Hepatocyte (in vitro differentiated cells): ENCODE measurements around the gene UBE2L3. TPM values are rescaled to one million over a fixed set of nuclear protein-coding genes. Genes with fewer than 3 reads are reported as not detected.

ENCODE experiments used
- DNase-seq: peaks from one replicate; pipeline ENCODE4 v3.0.0-alpha.2; 2016; ENCODE audit warnings: low spot score
- H2AFZ ChIP-seq: fragments of 200-600 bp; sonication (generic); 2 replicates; pipeline ENCODE4 v1.6.0; 2016; ENCODE audit warnings: antibody characterized with exemption, mild to moderate bottlenecking
- H3K27ac ChIP-seq: fragments of 200-600 bp; sonication (generic); 2 replicates; pipeline ENCODE4 v1.5.1; 2016; ENCODE audit warnings: mild to moderate bottlenecking
- H3K27me3 ChIP-seq: fragments of 200-600 bp; sonication (generic); 2 replicates; pipeline ENCODE4 v1.6.1; 2016
- H3K36me3 ChIP-seq: fragments of 200-600 bp; sonication (generic); replicated peaks from 2 replicates; pipeline ENCODE4 v1.5.1; 2016; ENCODE audit warnings: low read depth; ENCODE audit not compliant: insufficient read depth
- H3K4me1 ChIP-seq: fragments of 200-600 bp; sonication (generic); 2 replicates; pipeline ENCODE4 v1.5.1; 2016; ENCODE audit warnings: mild to moderate bottlenecking, moderate library complexity; ENCODE audit not compliant: insufficient read depth
- H3K4me2 ChIP-seq: fragments of 200-600 bp; sonication (generic); 2 replicates; pipeline ENCODE4 v1.6.0; 2016
- H3K4me3 ChIP-seq: fragments of 200-600 bp; sonication (generic); 2 replicates; pipeline ENCODE4 v1.5.1; 2016; ENCODE audit warnings: mild to moderate bottlenecking
- H3K79me2 ChIP-seq: fragments of 200-600 bp; sonication (generic); 2 replicates; pipeline ENCODE4 v1.6.0; 2017; ENCODE audit warnings: mild to moderate bottlenecking
- H3K9me2 ChIP-seq: fragments of 200-600 bp; sonication (generic); replicated peaks from 2 replicates; pipeline ENCODE4 v1.6.0; 2017; ENCODE audit warnings: mild to moderate bottlenecking; ENCODE audit not compliant: insufficient read depth
- H3K9me3 ChIP-seq: fragments of 200-600 bp; sonication (generic); 2 replicates; pipeline ENCODE4 v1.5.1; 2016; ENCODE audit warnings: low read depth, mild to moderate bottlenecking
- H4K20me1 ChIP-seq: fragments of 200-600 bp; sonication (generic); 2 replicates; pipeline ENCODE4 v1.6.0; 2016; ENCODE audit warnings: mild to moderate bottlenecking; ENCODE audit not compliant: insufficient read depth, poor library complexity, severe bottlenecking
- EZH2 ChIP-seq: fragments of 200-600 bp; sonication (generic); IDR thresholded peaks from 2 replicates; pipeline ENCODE4 v1.6.1; 2016; ENCODE audit warnings: antibody characterized with exemption, mild to moderate bottlenecking, borderline replicate concordance
- EZH2phosphoT487 ChIP-seq: fragments of 200-600 bp; sonication (generic); IDR thresholded peaks from one replicate; pipeline ENCODE4 v1.6.1; 2018; ENCODE audit warnings: antibody characterized with exemption, mild to moderate bottlenecking, low read depth, moderate library complexity; ENCODE audit not compliant: unreplicated experiment, severe bottlenecking
- WGBS: methylation state at CpG from one replicate; pipeline ENCODE4 v1.1.6; 2016; ENCODE audit warnings: low lambda C conversion rate; ENCODE audit errors: missing lambda C conversion rate; 5-methylcytosine and 5-hydroxymethylcytosine counted together
- polyA plus RNA-seq: library from polyadenylated mRNA; unstranded; fragments of >200 nt; fragmentation: Nextera tagmentation; extraction: Ambion mirVana; gene quantifications from 2 replicates; pipeline ENCODE4 v1.2.1, GENCODE V29; 2016
- total RNA-seq: library from RNA; depleted of rRNA; stranded (reverse); fragments of >200 nt; gene quantifications from 2 replicates; pipeline ENCODE4 v1.2.3, GENCODE V29; 2014
- TF ChIP-seq, protein P1 (sequence below): fragments of 200-600 bp; sonication (generic); IDR thresholded peaks from 2 replicates; pipeline ENCODE4 v1.5.1; 2016; ENCODE audit warnings: antibody characterized with exemption, mild to moderate bottlenecking; ENCODE audit not compliant: poor library complexity

Gene UBE2L3
- total and polyA plus RNA-seq, 2 experiments from 2014 or later = 49.3 to 91.0 TPM

DNA sequence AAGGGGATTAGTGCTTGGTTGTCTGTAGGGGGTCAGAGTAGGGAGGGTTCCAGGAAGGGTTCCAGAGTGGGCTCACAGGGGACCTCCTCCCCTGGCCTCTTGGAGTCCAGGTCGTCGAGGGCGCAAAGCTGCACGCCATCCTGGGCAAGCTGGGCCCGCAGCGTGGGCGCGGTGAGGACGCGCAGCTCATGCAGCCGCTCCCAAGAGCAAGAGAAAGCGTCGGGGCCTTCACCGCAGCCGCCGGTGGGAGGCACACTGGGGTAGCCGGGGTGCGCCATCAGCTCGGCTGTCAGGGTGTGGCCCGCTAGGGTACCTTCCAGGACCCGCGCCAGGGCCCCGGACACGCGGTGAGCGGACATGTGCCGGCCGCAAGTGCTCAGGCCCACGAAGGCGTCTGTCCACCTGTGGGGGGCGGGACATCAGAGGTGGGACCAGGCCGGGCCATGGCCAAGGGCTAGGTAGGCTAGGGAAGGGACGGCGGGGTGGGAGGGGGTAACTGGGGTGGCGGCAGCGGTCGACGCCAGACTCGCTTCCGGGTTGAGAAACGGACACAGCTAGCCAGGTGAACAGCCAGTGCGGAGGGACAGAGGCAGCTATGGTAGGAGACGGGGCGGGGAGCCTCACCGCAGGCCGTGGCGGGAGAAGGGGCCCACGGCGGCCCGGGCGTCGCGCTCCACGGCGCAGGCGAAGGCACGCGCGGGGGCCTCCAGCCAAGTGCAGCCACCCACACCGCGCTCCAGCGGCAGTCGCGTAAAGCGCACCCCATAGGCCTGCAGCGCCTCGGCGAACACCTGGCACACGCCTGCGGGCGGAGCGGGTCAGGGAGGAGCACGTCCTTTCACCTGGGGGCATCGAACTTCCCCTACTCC lies 61.1 kb downstream of the UBE2L3 start:
- Histone ChIP-seq H3K36me3 (no peaks in the 10 kb centered on the region), H2AFZ (no peak overlapping the region), H3K27ac (no peak overlapping the region), H3K9me2 (no peaks in the 10 kb centered on the region), H4K20me1 (peaks cover 36% of the 10 kb centered on the region), H3K9me3 (no peaks in the 10 kb centered on the region), H3K79me2 (peaks cover 38% of the 10 kb centered on the region), H3K4me3 (no peak overlapping the region), H3K4me2 (peak overlapping the region; percentile 85), H3K27me3 (no peaks in the 10 kb centered on the region), H3K4me1 (peaks cover 2% of the 10 kb centered on the region)
- TF ChIP-seq EZH2 = no peak
- TF ChIP-seq EZH2phosphoT487 = no peak
- TF ChIP-seq, protein P1, sequence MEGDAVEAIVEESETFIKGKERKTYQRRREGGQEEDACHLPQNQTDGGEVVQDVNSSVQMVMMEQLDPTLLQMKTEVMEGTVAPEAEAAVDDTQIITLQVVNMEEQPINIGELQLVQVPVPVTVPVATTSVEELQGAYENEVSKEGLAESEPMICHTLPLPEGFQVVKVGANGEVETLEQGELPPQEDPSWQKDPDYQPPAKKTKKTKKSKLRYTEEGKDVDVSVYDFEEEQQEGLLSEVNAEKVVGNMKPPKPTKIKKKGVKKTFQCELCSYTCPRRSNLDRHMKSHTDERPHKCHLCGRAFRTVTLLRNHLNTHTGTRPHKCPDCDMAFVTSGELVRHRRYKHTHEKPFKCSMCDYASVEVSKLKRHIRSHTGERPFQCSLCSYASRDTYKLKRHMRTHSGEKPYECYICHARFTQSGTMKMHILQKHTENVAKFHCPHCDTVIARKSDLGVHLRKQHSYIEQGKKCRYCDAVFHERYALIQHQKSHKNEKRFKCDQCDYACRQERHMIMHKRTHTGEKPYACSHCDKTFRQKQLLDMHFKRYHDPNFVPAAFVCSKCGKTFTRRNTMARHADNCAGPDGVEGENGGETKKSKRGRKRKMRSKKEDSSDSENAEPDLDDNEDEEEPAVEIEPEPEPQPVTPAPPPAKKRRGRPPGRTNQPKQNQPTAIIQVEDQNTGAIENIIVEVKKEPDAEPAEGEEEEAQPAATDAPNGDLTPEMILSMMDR = no peak
- DNase-seq = no peak
- WGBS = 94% methylated on average over 53 of the region's 74 CpGs

DNA sequence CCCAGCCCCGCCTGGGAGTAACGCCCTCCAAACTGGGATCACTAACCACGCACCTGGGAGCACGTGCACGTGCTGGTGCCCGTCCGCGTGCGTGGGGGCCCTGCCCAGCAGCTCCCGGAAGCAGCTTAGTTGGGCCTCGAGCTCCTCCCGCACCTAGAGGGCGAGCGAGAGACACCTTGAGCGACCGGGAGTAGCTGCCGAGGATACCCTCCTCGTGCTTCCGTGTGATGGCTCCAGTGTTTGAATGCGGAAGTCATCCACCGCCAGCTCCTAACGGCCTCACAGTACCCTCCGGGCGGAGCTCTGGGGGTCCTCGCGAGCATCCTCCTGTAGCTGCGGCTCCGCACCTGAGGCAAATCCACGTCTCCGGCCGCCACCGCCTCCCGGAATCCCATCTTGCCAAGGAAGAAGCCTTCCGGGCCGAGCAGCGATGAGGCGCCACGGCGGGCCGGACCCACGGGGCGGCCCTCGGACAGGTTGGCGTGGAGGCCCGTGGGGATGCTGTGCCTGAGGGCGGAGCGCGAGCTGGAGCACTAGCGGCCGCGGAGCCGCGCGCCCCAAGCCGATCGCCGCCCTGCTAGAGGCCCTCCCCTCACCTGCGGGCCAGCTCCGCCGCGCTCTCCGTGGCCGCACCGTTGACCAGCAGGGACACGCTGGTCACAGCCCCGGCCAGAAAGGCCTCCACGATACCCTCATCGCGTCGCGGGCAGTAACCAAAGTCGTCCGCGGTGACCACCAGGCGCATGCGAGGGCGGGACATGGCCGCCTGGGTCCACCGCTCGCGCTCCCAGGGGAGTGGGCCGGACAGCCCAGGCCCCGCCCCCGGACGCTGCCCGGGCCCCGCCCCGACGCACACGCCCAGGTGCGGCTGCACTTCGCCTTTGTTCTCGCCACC lies 62.0 kb downstream of the UBE2L3 start, which contains the start of gene YDJC:
YDJC (minus strand) TSS at position 768 of the 895 bp plus-strand sequence; CDS start at position 760, 8 bp downstream.
- peaks cover 2% of the 10 kb centered on the region for H3K4me1 ChIP-seq
- H3K4me2 ChIP-seq = peak within 1 kb of the TSS; percentile 85
- H3K36me3 ChIP-seq = no peaks in the 10 kb centered on the region
- peak within 1 kb of the TSS; percentile 87 for H3K27ac ChIP-seq
- H3K9me2 ChIP-seq = no peaks in the 10 kb centered on the region
- peak within 1 kb of the TSS; percentile 84 for H3K4me3 ChIP-seq
- peak within 1 kb of the TSS; percentile 63 for H2AFZ ChIP-seq
- 2% methylated on average over 84 of the region's 93 CpGs for WGBS
- DNase-seq = peak; percentile 97
- no peak for TF ChIP-seq EZH2
- TF ChIP-seq EZH2phosphoT487 = no peak
- TF ChIP-seq, protein P1 = peak; percentile 57
- H3K79me2 ChIP-seq = peaks cover 30% of the 10 kb centered on the region
- H4K20me1 ChIP-seq = peaks cover 31% of the 10 kb centered on the region
- H3K27me3 ChIP-seq = no peaks in the 10 kb centered on the region
- H3K9me3 ChIP-seq = no peaks in the 10 kb centered on the region

DNA sequence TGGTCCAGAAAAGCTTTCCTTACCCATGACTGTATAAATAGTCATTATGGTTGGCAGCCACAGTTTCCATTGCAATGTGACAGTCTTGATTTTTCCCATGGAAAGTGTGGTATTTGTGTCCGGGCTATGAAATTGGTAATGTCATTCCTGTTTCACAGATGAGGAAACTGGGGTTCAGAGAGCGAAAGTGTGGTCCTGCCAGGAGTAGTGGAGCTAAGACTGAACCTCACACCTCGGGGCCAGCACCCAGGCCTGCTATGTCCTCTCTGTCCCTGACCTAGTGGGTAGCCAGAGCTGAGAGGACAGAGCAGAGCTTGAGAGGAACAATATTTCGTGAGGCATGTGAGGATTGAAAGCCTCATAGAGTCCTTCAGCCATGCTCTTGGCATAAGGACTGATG lies 63.5 kb downstream of the UBE2L3 start:
- no peaks in the 10 kb centered on the region for H3K36me3 ChIP-seq
- H2AFZ ChIP-seq = no peak overlapping the region
- no peak for DNase-seq
- no peaks in the 10 kb centered on the region for H3K9me2 ChIP-seq
- no peak for TF ChIP-seq EZH2phosphoT487
- TF ChIP-seq EZH2 = no peak
- TF ChIP-seq, protein P1 = no peak
- H3K79me2 ChIP-seq = peaks cover 22% of the 10 kb centered on the region
- 89% methylated on average over 4 of the region's 4 CpGs for WGBS
- H4K20me1 ChIP-seq = peaks cover 17% of the 10 kb centered on the region
- no peak overlapping the region for H3K27ac ChIP-seq
- H3K4me1 ChIP-seq = peaks cover 2% of the 10 kb centered on the region
- H3K4me2 ChIP-seq = no peak overlapping the region
- H3K9me3 ChIP-seq = no peaks in the 10 kb centered on the region
- H3K4me3 ChIP-seq = no peak overlapping the region
- H3K27me3 ChIP-seq = no peaks in the 10 kb centered on the region
